GM12878 (cell line): ENCODE results near the gene COL23A1. TPM values are rescaled to one million over a fixed set of nuclear protein-coding genes. Genes with fewer than 3 reads are reported as not detected.

Experiments
- ATAC-seq: fragments of 200-7000 bp; cut with Tn5 transposase; 3 replicates; pipeline ENCODE4 v1.9.1; 2020; ENCODE audit warnings: mild to moderate bottlenecking, moderate library complexity
- BruUV-seq: library from RNA; stranded (reverse); fragments of 400-500 nt; replicated peaks from 2 replicates; lab custom pipeline; 2021; lab: Mats Ljungman, UMichigan
- CTCF ChIA-PET: fragments of 300-600 bp; sonication (Branson Sonifier 250); formaldehyde crosslinking; extraction: SDS; loops from one replicate; lab custom pipeline; 2021; ENCODE audit warnings: inconsistent platforms; lab: Yijun Ruan, JAX
- POLR2A ChIA-PET: fragments of 350-600 bp; formaldehyde crosslinking; extraction: SDS; loops from one replicate; lab custom pipeline; 2021; ENCODE audit warnings: inconsistent platforms; lab: Charles Lee
- RAD21 ChIA-PET: fragments of 300-600 bp; sonication (Branson Sonifier 250); formaldehyde crosslinking; loops from one replicate; lab custom pipeline; 2023; ENCODE audit warnings: antibody characterized with exemption; ENCODE audit not compliant: unreplicated experiment; lab: Charles Lee
- SMC1A ChIA-PET: fragments of 300-600 bp; sonication (Branson Sonifier 250); formaldehyde crosslinking; loops from one replicate; lab custom pipeline; 2023; ENCODE audit not compliant: unreplicated experiment, uncharacterized antibody; lab: Charles Lee
- DNase-seq: peaks from one replicate; pipeline ENCODE4 v3.0.0-alpha.2; 2011; ENCODE audit warnings: low read depth, low spot score
- FAIRE-seq: peaks from 3 replicates; lab custom pipeline; 2011; peaks lifted over from hg19 to GRCh38; lab: Jason Lieb, UNC
- H2AFZ ChIP-seq: 2 replicates; pipeline ENCODE4 v1.6.0; 2011; ENCODE audit warnings: low read depth, low read length, control low read depth; ENCODE audit not compliant: control insufficient read depth
- H3K27ac ChIP-seq: 2 replicates; pipeline ENCODE4 v1.5.1; 2011; ENCODE audit warnings: control low read depth; ENCODE audit not compliant: control insufficient read depth, insufficient read depth
- H3K27me3 ChIP-seq, 2 experiments: replicated peaks in 1 of 2; 2 replicates each; pipeline versions ENCODE4 v1.6.0 to v1.6.1; 2011; ENCODE audit warnings: low read length in 1 of 2; ENCODE audit not compliant: control insufficient read depth in 2 of 2, insufficient read depth in 2 of 2
- H3K36me3 ChIP-seq, 2 experiments: 2 replicates each; pipeline ENCODE4 v1.5.1; 2011; ENCODE audit warnings: low read length in 1 of 2; ENCODE audit not compliant: control insufficient read depth in 2 of 2, insufficient read depth in 2 of 2
- H3K4me1 ChIP-seq: 2 replicates; pipeline ENCODE4 v1.6.1; 2011; ENCODE audit warnings: mild to moderate bottlenecking, low read length, moderate library complexity, mixed read lengths; ENCODE audit not compliant: control insufficient read depth, insufficient read depth
- H3K4me2 ChIP-seq: 2 replicates; pipeline ENCODE4 v1.6.0; 2011; ENCODE audit warnings: control low read depth; ENCODE audit not compliant: control insufficient read depth, insufficient read depth
- H3K4me3 ChIP-seq: fragments of 200-600 bp; sonication (generic); 2 replicates; pipeline ENCODE4 v1.5.1; 2016
- H3K79me2 ChIP-seq: 2 replicates; pipeline ENCODE4 v1.6.0; 2011; ENCODE audit warnings: low read length; ENCODE audit not compliant: control insufficient read depth, insufficient read depth
- H3K9ac ChIP-seq: 2 replicates; pipeline ENCODE4 v1.8.0; 2011; ENCODE audit warnings: low read length, control low read depth, mixed read lengths; ENCODE audit not compliant: control insufficient read depth, insufficient read depth
- H3K9me3 ChIP-seq: replicated peaks from 3 replicates; pipeline ENCODE4 v1.5.1; 2011; ENCODE audit warnings: mild to moderate bottlenecking, low read length; ENCODE audit not compliant: control insufficient read depth, insufficient read depth
- H4K20me1 ChIP-seq: 2 replicates; pipeline ENCODE4 v1.6.0; 2011; ENCODE audit not compliant: control insufficient read depth, insufficient read depth
- ASH2L ChIP-seq: fragments of 300-600, 200-600 bp; sonication (generic); IDR thresholded peaks from 2 replicates; pipeline ENCODE4 v1.6.1; 2017; ENCODE audit warnings: low read depth, mild to moderate bottlenecking, borderline replicate concordance
- BRCA1 ChIP-seq: IDR thresholded peaks from 2 replicates; pipeline ENCODE4 v1.6.1; 2011; ENCODE audit warnings: low read depth, low read length, improper control_type of control experiment
- CHD4 ChIP-seq: fragments of 200-600 bp; sonication (generic); IDR thresholded peaks from 2 replicates; pipeline ENCODE4 v1.6.1; 2016; ENCODE audit warnings: mild to moderate bottlenecking
- ELK1 ChIP-seq: IDR thresholded peaks from 2 replicates; pipeline ENCODE4 v1.6.1; 2012; ENCODE audit warnings: low read depth, low read length, improper control_type of control experiment
- IRF3 ChIP-seq: fragments of 450-650 bp; IDR thresholded peaks from 2 replicates; pipeline ENCODE4 v1.6.1; 2014; ENCODE audit warnings: mild to moderate bottlenecking
- KAT2A ChIP-seq: conservative IDR thresholded peaks from 2 replicates; pipeline ENCODE4 v1.6.1; 2011; ENCODE audit warnings: low read depth, low read length; ENCODE audit not compliant: control insufficient read depth
- MYB ChIP-seq: fragments of 150-350 bp; IDR thresholded peaks from 2 replicates; pipeline ENCODE4 v1.6.1; 2014; ENCODE audit warnings: mild to moderate bottlenecking, low read depth, low read length, borderline replicate concordance
- NBN ChIP-seq: fragments of 450-650 bp; IDR thresholded peaks from 2 replicates; pipeline ENCODE4 v1.6.1; 2016
- NFYB ChIP-seq: IDR thresholded peaks from 2 replicates; pipeline ENCODE4 v1.6.1; 2011; ENCODE audit warnings: low read depth, mild to moderate bottlenecking, low read length, improper control_type of control experiment, moderate library complexity; ENCODE audit not compliant: insufficient read depth
- PKNOX1 ChIP-seq: fragments of 450-650 bp; IDR thresholded peaks from 2 replicates; pipeline ENCODE4 v1.6.1; 2016; ENCODE audit warnings: mild to moderate bottlenecking
- POLR2AphosphoS2 ChIP-seq: IDR thresholded peaks from 2 replicates; pipeline ENCODE4 v1.6.1; 2011; ENCODE audit warnings: low read depth, mild to moderate bottlenecking, low read length, improper control_type of control experiment, moderate library complexity
- PRDM15 ChIP-seq: fragments of 450-650 bp; formaldehyde crosslinking; IDR thresholded peaks from 2 replicates; pipeline ENCODE4 v1.4.0; 2020; ENCODE audit warnings: mild to moderate bottlenecking, moderate library complexity
- RB1 ChIP-seq: fragments of 450-650 bp; formaldehyde crosslinking; IDR thresholded peaks from 2 replicates; pipeline ENCODE4 v1.6.1; 2017; ENCODE audit warnings: mild to moderate bottlenecking, borderline replicate concordance
- RBBP5 ChIP-seq: fragments of 200-600 bp; sonication (generic); conservative IDR thresholded peaks from 2 replicates; pipeline ENCODE4 v1.6.1; 2016
- RCOR1 ChIP-seq: conservative IDR thresholded peaks from 2 replicates; pipeline ENCODE4 v1.6.1; 2012; ENCODE audit warnings: low read depth, low read length, improper control_type of control experiment
- TARDBP ChIP-seq: IDR thresholded peaks from 2 replicates; pipeline ENCODE4 v1.6.1; 2016; ENCODE audit warnings: borderline replicate concordance
- TBL1XR1 ChIP-seq: IDR thresholded peaks from 2 replicates; pipeline ENCODE4 v1.6.1; 2012; ENCODE audit warnings: low read depth, low read length, improper control_type of control experiment
- YY1 ChIP-seq: IDR thresholded peaks from 2 replicates; pipeline ENCODE4 v1.6.1; 2011; ENCODE audit warnings: low read depth, mild to moderate bottlenecking, low read length
- ZSCAN29 ChIP-seq: fragments of 450-650 bp; IDR thresholded peaks from 2 replicates; pipeline ENCODE4 v1.6.1; 2017; ENCODE audit warnings: mild to moderate bottlenecking, moderate library complexity
- WGBS: methylation state at CpG from one replicate; pipeline ENCODE4 v1.1.6; 2016; ENCODE audit warnings: low lambda C conversion rate; ENCODE audit not compliant: insufficient replicate concordance, insufficient coverage; ENCODE audit errors: missing lambda C conversion rate; 5-methylcytosine and 5-hydroxymethylcytosine counted together
- in situ Hi-C: fragments of 300-500 bp; cut with MboI; formaldehyde crosslinking; loops from 9 replicates; pipeline ENCODE4 v1.14.3; 2018; ENCODE audit warnings: mixed read lengths
- intact Hi-C: fragments of 100-400 bp; cut with micrococcal nuclease; formaldehyde crosslinking; loops from one replicate; pipeline ENCODE4 v1.14.2; 2022; ENCODE audit not compliant: unreplicated experiment
- polyA plus RNA-seq, 11 experiments: library from polyadenylated mRNA; depleted of rRNA in 4 of 11; unstranded in 6 of 11; stranded (reverse) in 5 of 11; fragments of >200 nt; fragmentation: Nextera tagmentation in 4 of 11; fragmentation: Illumina TruSeq in 1 of 11; extraction: Ambion mirVana in 4 of 11; extraction: Trizol in 1 of 11; gene quantifications; 1 replicate in 1 of 11; 2 replicates in 10 of 11; pipeline versions ENCODE4 v1.2.1 to v1.2.3, GENCODE V29; 2011 to 2016; ENCODE audit warnings: inconsistent platforms in 2 of 11, missing spikeins in 2 of 11, low read depth in 1 of 11
- total RNA-seq, 4 experiments: library from RNA; depleted of rRNA in 3 of 4; stranded (reverse); fragments of >200 nt in 3 of 4; fragmentation: Illumina TruSeq in 1 of 4; extraction: Trizol in 1 of 4; gene quantifications; 2 replicates each; pipeline versions ENCODE4 v1.2.1 to v1.2.3, GENCODE V29; 2013 to 2021

COL23A1 gene
- total and polyA plus RNA-seq, 10 of the 15 experiments (the other 5 are each of a cell fraction or from before 2014, with no cell fraction given): 0.03 to 0.83 (median 0.09) TPM; not detected in 5

GRCh38 chr5:178425621-178426068 is 164.5 kb downstream of the COL23A1 start:
- BruUV-seq: no TSS peak
- Histone ChIP-seq H3K9ac (no peak overlapping the region), H3K27ac (no peak overlapping the region), H3K4me1 (no peaks in the 10 kb centered on the region), H3K36me3 (no peaks in the 10 kb centered on the region), H3K79me2 (no peaks in the 10 kb centered on the region), H4K20me1 (no peaks in the 10 kb centered on the region), H3K27me3 (no peaks in the 10 kb centered on the region; a peak in 1 of 4 replicates), H3K9me3 (no peaks in the 10 kb centered on the region), H3K4me3 (no peak overlapping the region), H2AFZ (no peak overlapping the region), H3K4me2 (no peak overlapping the region)
- POLR2A ChIA-PET: no interaction called here
- intact Hi-C loops: no loop called here
- TF ChIP-seq TBL1XR1 (no peak), NBN (no peak), CHD4 (no peak), POLR2AphosphoS2 (no peak), RCOR1 (no peak), ASH2L (no peak), PRDM15 (CRISPR knock-in tag) (no peak), NFYB (no peak), BRCA1 (no peak), YY1 (no peak), PKNOX1 (no peak), ZSCAN29 (no peak), IRF3 (no peak), RBBP5 (no peak), ELK1 (no peak), MYB (no peak), KAT2A (no peak), TARDBP (no peak), RB1 (no peak)
- CTCF ChIA-PET: no interaction called here
- SMC1A ChIA-PET: no interaction called here
- DNase-seq (no peak), FAIRE-seq (no peak), ATAC-seq (no peak)
- RAD21 ChIA-PET: no interaction called here
- in situ Hi-C loops: no loop called here
- 58% methylated on average over 12 of the region's 12 CpGs for WGBS
